MCF 10A (cell line): Measurements from ENCODE around the gene TEDDM1. TPM values are rescaled to one million over a fixed set of nuclear protein-coding genes. Genes with fewer than 3 reads are reported as not detected.
A peak's percentile ranks its signal among the peaks of the same experiment; 100 is the strongest.

Experiments used
- BruUV-seq: library from RNA; stranded (reverse); fragments of 400-500 nt; replicated peaks from 2 replicates; lab custom pipeline; 2021; lab: Mats Ljungman, UMichigan
- CTCF ChIA-PET: fragments of 300-600 bp; sonication (Branson Sonifier 250); formaldehyde crosslinking; extraction: SDS; loops from one replicate; lab custom pipeline; 2021; ENCODE audit warnings: antibody characterized with exemption, inconsistent platforms; lab: Yijun Ruan, JAX
- POLR2A ChIA-PET: fragments of 300-600, 350-650 bp; sonication (Branson Sonifier 250); formaldehyde crosslinking; extraction: SDS; loops from one replicate; lab custom pipeline; 2020; ENCODE audit warnings: antibody characterized with exemption, inconsistent platforms; lab: Yijun Ruan, JAX
- DNase-seq: peaks from one replicate; pipeline ENCODE4 v3.0.0-alpha.2; 2018; ENCODE audit not compliant: unreplicated experiment
- H3K27ac Mint-ChIP-seq: one replicate; pipeline ENCODE4 v1.8.0; 2022; ENCODE audit warnings: mild to moderate bottlenecking, low read depth, mixed read lengths; ENCODE audit not compliant: unreplicated experiment
- H3K27me3 Mint-ChIP-seq: one replicate; pipeline ENCODE4 v1.8.0; 2022; ENCODE audit warnings: mixed read lengths; ENCODE audit not compliant: insufficient read depth, unreplicated experiment
- H3K36me3 Mint-ChIP-seq: one replicate; pipeline ENCODE4 v1.8.0; 2022; ENCODE audit warnings: mild to moderate bottlenecking, moderate library complexity, mixed read lengths; ENCODE audit not compliant: insufficient read depth, unreplicated experiment
- H3K4me1 Mint-ChIP-seq: one replicate; pipeline ENCODE4 v1.8.0; 2022; ENCODE audit warnings: mixed read lengths; ENCODE audit not compliant: insufficient read depth, unreplicated experiment
- H3K4me3 Mint-ChIP-seq: one replicate; pipeline ENCODE4 v1.8.0; 2022; ENCODE audit warnings: mild to moderate bottlenecking, moderate library complexity, mixed read lengths; ENCODE audit not compliant: unreplicated experiment
- H3K9me3 Mint-ChIP-seq: one replicate; pipeline ENCODE4 v1.8.0; 2022; ENCODE audit warnings: mixed read lengths; ENCODE audit not compliant: unreplicated experiment
- CTCF ChIP-seq: fragments of 200-600 bp; IDR thresholded peaks from one replicate; pipeline ENCODE4 v1.8.0; 2022; ENCODE audit warnings: antibody characterized with exemption, mild to moderate bottlenecking; ENCODE audit not compliant: unreplicated experiment
- intact Hi-C: fragments of 100-400 bp; cut with micrococcal nuclease; formaldehyde crosslinking; loops from 2 replicates; pipeline ENCODE4 v1.14.1; 2022
- total RNA-seq: library from RNA; stranded (reverse); gene quantifications from 2 replicates; pipeline ENCODE4 v1.2.3, GENCODE V29; 2022

Gene TEDDM1
- total RNA-seq, 1 experiment from 2014 or later = not detected

- CTCF ChIA-PET = interaction anchor here (0.6 to 0.8 kb wide), 2 partner anchors 14 to 215 kb away, joined by 3 read pairs; no protein-coding TSS in a partner anchor
Observed at GRCh38 chr1:182366596-182366995, 33.9 kb downstream of the TEDDM1 start.

GRCh38 chr1:182359645-182360044 is 40.8 kb downstream of the TEDDM1 start:
- H3K27ac Mint-ChIP-seq = no peak overlapping the region
- ChIA-PET CTCF (interaction anchor here (0.7 kb wide), 1 partner anchor 278 kb away, joined by 3 read pairs; no protein-coding TSS in a partner anchor), POLR2A (interaction anchor here (1.1 kb wide), 1 partner anchor 186 kb away, joined by 3 read pairs; no protein-coding TSS in a partner anchor)
- no peaks in the 10 kb centered on the region for H3K4me1 Mint-ChIP-seq
- no peak for TF ChIP-seq CTCF
- no peak overlapping the region for H3K4me3 Mint-ChIP-seq
- peaks cover 6% of the 10 kb centered on the region for H3K36me3 Mint-ChIP-seq
- DNase-seq = no peak
- no TSS peak for BruUV-seq
- H3K27me3 Mint-ChIP-seq = no peaks in the 10 kb centered on the region
- intact Hi-C loops = no loop called here
- no peaks in the 10 kb centered on the region for H3K9me3 Mint-ChIP-seq

More at GRCh38 chr1:182366596-182366995, 33.9 kb downstream of the TEDDM1 start:
- no peaks in the 10 kb centered on the region for H3K36me3 Mint-ChIP-seq
- BruUV-seq = no TSS peak
- POLR2A ChIA-PET = interaction anchor here (0.9 to 1.2 kb wide), 2 partner anchors 14 to 169 kb away, joined by 3 read pairs; no protein-coding TSS in a partner anchor
- no peak overlapping the region for H3K4me3 Mint-ChIP-seq
- peaks cover 8% of the 10 kb centered on the region for H3K9me3 Mint-ChIP-seq
- intact Hi-C loops = no loop called here
- H3K4me1 Mint-ChIP-seq = no peaks in the 10 kb centered on the region
- no peak for TF ChIP-seq CTCF
- no peaks in the 10 kb centered on the region for H3K27me3 Mint-ChIP-seq
- H3K27ac Mint-ChIP-seq = no peak overlapping the region
- peak; percentile 17 for DNase-seq

- TF ChIP-seq CTCF = no peak
- Mint-ChIP-seq H3K27ac (peak overlapping the region; percentile 5), H3K4me3 (no peak overlapping the region), H3K4me1 (no peaks in the 10 kb centered on the region), H3K27me3 (no peaks in the 10 kb centered on the region), H3K36me3 (peaks cover 6% of the 10 kb centered on the region), H3K9me3 (no peaks in the 10 kb centered on the region)
- CTCF ChIA-PET = interaction anchor here (1.0 to 1.1 kb wide), 2 partner anchors 20 to 214 kb away, joined by 3 read pairs; no protein-coding TSS in a partner anchor
- no TSS peak for BruUV-seq
- intact Hi-C loops = no loop called here
- POLR2A ChIA-PET = interaction anchor here (1.5 kb wide), 1 partner anchor 214 kb away, joined by 4 read pairs; no protein-coding TSS in a partner anchor
- no peak for DNase-seq
Observed at GRCh38 chr1:182357913-182358312, 42.6 kb downstream of the TEDDM1 start.

- Mint-ChIP-seq H3K4me1 (no peaks in the 10 kb centered on the region), H3K27ac (no peak overlapping the region), H3K9me3 (no peaks in the 10 kb centered on the region), H3K36me3 (peaks cover 6% of the 10 kb centered on the region), H3K27me3 (no peaks in the 10 kb centered on the region), H3K4me3 (no peak overlapping the region)
- POLR2A ChIA-PET = interaction anchor here (1.1 to 1.5 kb wide), 2 partner anchors 11 to 214 kb away, joined by 4 read pairs; no protein-coding TSS in a partner anchor
- TF ChIP-seq CTCF = no peak
- intact Hi-C loops = no loop called here
- CTCF ChIA-PET = no interaction called here
- no peak for DNase-seq
- BruUV-seq = no TSS peak
Observed at GRCh38 chr1:182357171-182357570, 43.3 kb downstream of the TEDDM1 start.
